ENCODE measurements around the gene TMPRSS4.

TMPRSS4 gene

GRCh38 chr11:118108513-118108912, 31.6 kb downstream of the TMPRSS4 start:
- Histone ChIP-seq H3K4me2 (ENCODE audit: low read depth, low read length, poor library complexity, severe bottlenecking) (no peak overlapping the region), H3K27me3 (ENCODE audit: insufficient read depth, low read length, poor library complexity, severe bottlenecking) (no peaks in the 10 kb centered on the region), H3K9me3 (ENCODE audit: insufficient read depth, low read depth, low read length) (no peaks in the 10 kb centered on the region), H2AFZ (ENCODE audit: low read length) (no peak overlapping the region), H4K20me1 (ENCODE audit: insufficient read depth, low read length, poor library complexity, severe bottlenecking) (no peaks in the 10 kb centered on the region), H3K9ac (ENCODE audit: low read depth, low read length, poor library complexity, severe bottlenecking) (no peak overlapping the region), H3K79me2 (ENCODE audit: insufficient read depth, low read length) (no peaks in the 10 kb centered on the region), H3K4me3 (ENCODE audit: low read length, poor library complexity, severe bottlenecking) (no peak overlapping the region), H3K9me2 (replicated peaks; ENCODE audit: low read depth, low read length) (no peaks in the 10 kb centered on the region), H3F3A (ENCODE audit: low read depth) (no peaks in the 10 kb centered on the region), H3K36me3 (ENCODE audit: insufficient read depth, low read length) (no peaks in the 10 kb centered on the region), H3K4me1 (ENCODE audit: insufficient read depth, low read length, poor library complexity, severe bottlenecking) (no peaks in the 10 kb centered on the region)
- TF ChIP-seq EZH2phosphoT487 (IDR thresholded peaks at IDR 0.05; ENCODE audit: borderline replicate concordance), result no peak
- TF ChIP-seq CTCF (conservative IDR thresholded peaks at IDR 0.05; ENCODE audit: low read length), result no peak

- TF ChIP-seq EZH2phosphoT487 (IDR thresholded peaks at IDR 0.05; ENCODE audit: borderline replicate concordance), result no peak
- no peak for TF ChIP-seq CTCF (conservative IDR thresholded peaks at IDR 0.05; ENCODE audit: low read length)
- no peaks in the 10 kb centered on the region for H4K20me1 ChIP-seq (ENCODE audit: insufficient read depth, low read length, poor library complexity, severe bottlenecking)
- H3K9ac ChIP-seq (ENCODE audit: low read depth, low read length, poor library complexity, severe bottlenecking), result no peak overlapping the region
- no peak overlapping the region for H2AFZ ChIP-seq (ENCODE audit: low read length)
- H3K79me2 ChIP-seq (ENCODE audit: insufficient read depth, low read length), result no peaks in the 10 kb centered on the region
- H3K27me3 ChIP-seq (ENCODE audit: insufficient read depth, low read length, poor library complexity, severe bottlenecking), result no peaks in the 10 kb centered on the region
- no peaks in the 10 kb centered on the region for H3K9me3 ChIP-seq (ENCODE audit: insufficient read depth, low read depth, low read length)
- H3K4me3 ChIP-seq (ENCODE audit: low read length, poor library complexity, severe bottlenecking), result no peak overlapping the region
- no peaks in the 10 kb centered on the region for H3K9me2 ChIP-seq (replicated peaks; ENCODE audit: low read depth, low read length)
- no peak overlapping the region for H3K4me2 ChIP-seq (ENCODE audit: low read depth, low read length, poor library complexity, severe bottlenecking)
- H3F3A ChIP-seq (ENCODE audit: low read depth), result no peaks in the 10 kb centered on the region
- no peaks in the 10 kb centered on the region for H3K36me3 ChIP-seq (ENCODE audit: insufficient read depth, low read length)
- H3K4me1 ChIP-seq (ENCODE audit: insufficient read depth, low read length, poor library complexity, severe bottlenecking), result peaks cover 1% of the 10 kb centered on the region
Observed at GRCh38 chr11:118109231-118109630, 32.4 kb downstream of the TMPRSS4 start.

DNA sequence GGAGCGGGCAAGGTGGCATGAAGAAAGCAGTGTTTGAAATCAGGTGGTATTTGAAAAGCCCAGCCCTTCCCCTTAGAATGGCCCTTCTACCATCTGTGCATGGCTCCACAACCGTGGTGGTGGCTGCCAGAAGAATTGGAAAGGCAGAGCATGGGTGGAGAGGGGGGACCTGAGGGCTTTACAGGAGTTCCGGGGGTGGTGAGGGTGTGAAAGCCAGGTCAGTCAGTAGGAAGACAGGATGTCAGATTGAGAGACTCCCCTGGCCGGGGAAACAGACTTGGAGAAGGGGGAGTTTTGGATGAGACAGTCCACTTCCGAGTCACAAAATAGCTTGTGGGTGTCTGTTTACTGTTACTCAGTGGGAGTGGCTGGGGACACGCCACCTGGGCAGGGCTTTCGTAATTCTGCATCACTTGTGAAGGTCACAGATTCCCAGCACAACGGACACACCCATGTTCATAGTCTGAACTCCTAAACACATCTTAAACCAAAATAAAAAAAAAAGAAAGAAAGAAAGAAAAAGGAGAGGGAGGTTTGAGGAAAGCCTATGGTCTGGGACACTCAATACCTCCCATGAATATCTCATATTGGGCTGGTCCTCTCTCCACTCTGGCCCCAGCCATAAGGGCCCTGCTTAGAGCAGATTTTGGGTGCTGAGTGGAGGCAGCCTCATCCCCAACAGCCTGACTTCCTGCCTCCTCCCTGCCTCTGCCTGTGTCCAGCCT, 34.3 kb downstream of the TMPRSS4 start:
- Histone ChIP-seq H3F3A (ENCODE audit: low read depth) (no peaks in the 10 kb centered on the region), H3K4me2 (ENCODE audit: low read depth, low read length, poor library complexity, severe bottlenecking) (no peak overlapping the region)

More for the DNA sequence above, 34.3 kb downstream of the TMPRSS4 start:
- no peaks in the 10 kb centered on the region for H3K9me2 ChIP-seq (replicated peaks; ENCODE audit: low read depth, low read length)
- peaks cover 6% of the 10 kb centered on the region for H3K4me1 ChIP-seq (ENCODE audit: insufficient read depth, low read length, poor library complexity, severe bottlenecking)
- H2AFZ ChIP-seq (ENCODE audit: low read length), result no peak overlapping the region
- H4K20me1 ChIP-seq (ENCODE audit: insufficient read depth, low read length, poor library complexity, severe bottlenecking), result no peaks in the 10 kb centered on the region
- no peaks in the 10 kb centered on the region for H3K79me2 ChIP-seq (ENCODE audit: insufficient read depth, low read length)
- H3K4me3 ChIP-seq (ENCODE audit: low read length, poor library complexity, severe bottlenecking), result no peak overlapping the region
- no peak for TF ChIP-seq EZH2phosphoT487 (IDR thresholded peaks at IDR 0.05; ENCODE audit: borderline replicate concordance)
- TF ChIP-seq CTCF (conservative IDR thresholded peaks at IDR 0.05; ENCODE audit: low read length), result no peak
- no peak overlapping the region for H3K9ac ChIP-seq (ENCODE audit: low read depth, low read length, poor library complexity, severe bottlenecking)
- H3K9me3 ChIP-seq (ENCODE audit: insufficient read depth, low read depth, low read length), result no peaks in the 10 kb centered on the region
- H3K36me3 ChIP-seq (ENCODE audit: insufficient read depth, low read length), result no peaks in the 10 kb centered on the region
- no peaks in the 10 kb centered on the region for H3K27me3 ChIP-seq (ENCODE audit: insufficient read depth, low read length, poor library complexity, severe bottlenecking)
